SH-SY5Y (cell line): ENCODE data around the gene ZDHHC8.

Experiments
- GATA2 ChIP-seq: IDR thresholded peaks from 2 replicates; pipeline ENCODE4 v1.6.1; 2011; ENCODE audit warnings: mild to moderate bottlenecking, low read depth, low read length
- GATA3 ChIP-seq: IDR thresholded peaks from 2 replicates; pipeline ENCODE4 v1.6.1; 2011; ENCODE audit warnings: low read depth, mild to moderate bottlenecking, low read length, moderate library complexity

ZDHHC8 gene

GRCh38 chr22:20091690-20092476 lies 39.7 kb upstream of the ZDHHC8 start:
- TF ChIP-seq GATA3: no peak
- no peak for TF ChIP-seq GATA2

GRCh38 chr22:20092477-20092854 lies 39.1 kb upstream of the ZDHHC8 start:
- no peak for TF ChIP-seq GATA2
- TF ChIP-seq GATA3: no peak

DNA sequence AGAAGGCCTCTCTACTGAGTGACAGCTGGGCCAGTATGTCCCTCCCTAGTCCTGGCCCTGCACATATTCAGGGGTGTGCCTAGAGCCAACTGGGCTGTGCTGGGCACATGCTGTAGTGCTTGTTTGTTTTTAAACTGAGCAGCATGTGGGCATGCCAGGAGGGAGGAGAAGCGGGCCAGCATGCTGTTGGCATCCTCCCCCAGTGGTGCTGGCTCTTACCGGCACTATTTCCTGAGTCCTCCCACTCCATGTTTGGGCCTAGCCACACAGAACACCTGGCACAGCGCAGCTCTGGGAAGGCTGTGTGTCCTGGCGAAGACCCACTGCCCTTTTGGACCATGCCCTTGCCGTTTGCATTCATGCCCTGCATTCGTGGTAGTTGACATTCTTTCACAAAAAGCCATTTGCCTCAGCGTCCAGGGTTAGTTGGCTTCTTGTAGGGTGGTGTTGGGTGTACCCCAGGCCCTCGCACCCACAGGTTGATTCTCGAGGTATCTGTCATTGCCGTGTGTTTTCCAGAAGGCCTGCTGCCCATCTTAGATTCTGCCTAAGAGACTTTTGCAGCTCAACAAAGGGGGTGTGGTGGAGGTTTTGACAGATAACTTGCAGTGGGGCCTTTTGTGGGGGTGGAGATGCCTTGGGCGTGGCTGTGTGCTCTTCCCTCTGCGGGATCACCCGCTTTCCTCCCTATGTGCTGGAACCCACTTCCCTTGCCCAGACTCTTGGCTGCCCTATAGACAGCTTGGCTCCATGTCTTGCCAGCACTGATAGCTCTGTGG lies 38.0 kb upstream of the ZDHHC8 start:
- TF ChIP-seq GATA2: no peak
- no peak for TF ChIP-seq GATA3

- TF ChIP-seq GATA2 (no peak), GATA3 (no peak)
These were observed 37.3 kb upstream of the ZDHHC8 start for GRCh38 chr22:20094197-20094807.

DNA sequence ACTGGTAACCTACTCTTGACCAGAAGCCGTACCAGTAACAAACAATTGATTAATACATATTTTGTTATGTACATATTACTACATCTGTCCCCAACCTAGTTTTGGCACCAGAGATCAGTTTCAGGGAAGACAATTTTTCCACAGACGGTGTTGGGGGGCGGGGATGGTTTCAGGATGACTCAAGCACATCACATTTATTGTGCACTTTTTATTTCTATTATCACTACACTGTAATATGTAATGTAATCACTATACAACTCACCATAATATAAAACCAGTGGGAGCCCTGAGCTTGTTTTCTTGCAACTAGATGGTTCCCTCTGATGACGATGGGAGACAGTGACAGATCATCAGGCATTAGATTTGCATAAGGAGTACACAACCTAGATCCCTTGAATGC lies 36.1 kb upstream of the ZDHHC8 start:
- no peak for TF ChIP-seq GATA2
- TF ChIP-seq GATA3: no peak

DNA sequence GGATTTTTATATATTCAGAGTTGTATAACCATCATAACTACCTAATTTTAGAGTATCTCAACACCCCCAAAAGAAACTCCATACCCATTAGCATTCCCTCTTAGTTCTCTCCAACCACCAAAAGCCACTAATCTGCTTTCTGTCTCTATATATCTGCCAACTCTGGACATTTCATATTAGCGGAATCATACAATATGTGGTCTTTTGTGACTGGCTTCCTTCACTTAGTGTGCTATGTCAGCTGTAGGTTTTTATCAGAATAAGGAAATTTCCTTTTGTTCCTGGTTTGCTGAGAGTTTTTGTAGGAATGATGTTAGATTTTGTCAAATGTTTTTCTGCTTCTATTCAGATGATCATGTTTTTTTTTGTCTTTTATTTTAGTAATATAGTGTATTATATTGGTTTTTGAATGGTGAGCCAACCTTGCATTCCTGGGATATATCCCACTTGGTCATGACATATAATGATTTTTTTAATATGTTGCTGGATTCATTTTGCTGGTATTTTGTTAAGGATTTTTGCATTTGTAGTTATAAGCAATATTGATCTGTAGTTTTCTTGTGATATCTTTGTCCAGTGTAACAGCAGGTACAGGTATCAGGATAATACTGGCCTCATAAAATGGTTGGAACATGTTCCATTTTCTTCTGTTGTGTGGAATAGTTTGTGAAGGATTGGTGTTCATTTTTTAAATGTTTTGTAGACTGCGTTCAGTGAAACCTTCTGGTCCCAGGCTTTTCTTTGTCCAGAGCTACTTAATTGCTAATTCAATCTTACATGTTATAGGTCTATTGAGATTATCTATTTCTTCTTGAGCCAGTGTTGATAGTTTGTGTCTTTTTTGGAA lies 34.8 kb upstream of the ZDHHC8 start:
- TF ChIP-seq GATA3: no peak
- no peak for TF ChIP-seq GATA2

- TF ChIP-seq GATA2: no peak
- TF ChIP-seq GATA3: no peak
These were observed 32.4 kb upstream of the ZDHHC8 start for GRCh38 chr22:20099099-20099711.

GRCh38 chr22:20101638-20102037 lies 30.0 kb upstream of the ZDHHC8 start:
- TF ChIP-seq GATA3 (no peak), GATA2 (no peak)

DNA sequence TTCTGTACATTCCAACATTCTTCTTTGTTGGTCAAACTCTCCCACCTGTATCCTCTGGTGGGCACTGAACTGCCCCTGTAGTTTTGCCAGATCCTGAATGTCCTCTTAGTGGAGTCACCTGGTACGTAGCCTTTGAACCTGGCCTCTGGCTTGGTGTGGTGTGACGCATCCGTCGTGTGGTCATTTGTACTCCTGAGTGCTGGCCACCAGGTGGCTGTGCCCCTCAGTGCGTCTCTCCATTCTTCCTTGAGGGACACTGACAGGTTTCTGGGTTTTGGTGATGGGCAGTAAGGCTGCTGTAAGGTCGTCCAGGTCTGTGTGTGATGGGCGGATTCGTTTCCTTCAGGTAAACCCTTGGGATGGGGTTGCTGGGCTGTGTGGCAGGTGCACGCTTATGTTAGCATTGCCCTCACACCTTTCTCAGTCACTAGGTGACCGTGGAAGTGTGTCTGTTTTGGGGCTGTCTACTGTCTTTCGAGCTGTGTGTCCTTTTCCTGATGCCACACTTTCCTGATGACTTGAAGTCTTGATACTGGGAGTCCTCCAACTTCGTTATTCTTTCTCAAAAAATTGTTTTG lies 29.3 kb upstream of the ZDHHC8 start:
- TF ChIP-seq GATA2 (no peak), GATA3 (no peak)

DNA sequence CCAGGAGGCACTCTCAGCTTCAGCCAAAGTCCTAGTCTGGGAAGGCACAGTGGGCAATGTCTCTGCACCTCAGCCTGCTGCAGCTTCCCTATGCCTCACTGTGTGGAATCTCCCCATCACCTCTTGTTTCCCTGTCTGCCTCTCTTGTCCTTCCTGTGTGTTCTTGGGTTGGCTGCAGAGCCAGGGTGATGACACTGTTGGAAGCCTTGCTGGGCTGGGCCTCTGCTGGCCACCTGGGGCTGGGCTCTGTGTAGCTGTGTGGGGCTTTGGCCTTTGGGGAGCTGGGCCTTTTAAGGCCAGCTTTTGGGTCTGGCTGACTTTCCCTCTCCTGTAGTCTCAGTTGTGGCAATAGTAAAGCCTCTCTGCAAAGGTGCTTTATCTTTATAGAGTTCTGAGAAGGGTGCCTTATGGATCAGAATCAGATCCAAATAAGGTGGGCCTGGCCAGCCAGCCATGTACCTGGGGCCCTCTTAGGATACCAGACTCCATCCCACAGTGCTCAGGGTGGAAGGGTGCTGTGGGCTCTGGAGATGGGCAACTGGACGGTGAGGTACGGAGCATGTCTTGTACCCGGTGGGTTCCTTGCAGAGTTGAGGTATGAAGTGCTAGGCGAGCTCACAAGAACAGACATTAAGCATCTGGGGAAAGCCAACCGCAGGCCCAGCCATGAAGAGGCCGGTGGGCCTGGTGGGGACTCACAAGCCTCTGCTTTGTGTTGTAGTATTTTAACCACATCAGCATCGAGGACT lies 26.0 kb upstream of the ZDHHC8 start:
- TF ChIP-seq GATA2 (no peak), GATA3 (no peak)

GRCh38 chr22:20106205-20106848 lies 25.3 kb upstream of the ZDHHC8 start:
- TF ChIP-seq GATA2: no peak
- TF ChIP-seq GATA3: no peak

DNA sequence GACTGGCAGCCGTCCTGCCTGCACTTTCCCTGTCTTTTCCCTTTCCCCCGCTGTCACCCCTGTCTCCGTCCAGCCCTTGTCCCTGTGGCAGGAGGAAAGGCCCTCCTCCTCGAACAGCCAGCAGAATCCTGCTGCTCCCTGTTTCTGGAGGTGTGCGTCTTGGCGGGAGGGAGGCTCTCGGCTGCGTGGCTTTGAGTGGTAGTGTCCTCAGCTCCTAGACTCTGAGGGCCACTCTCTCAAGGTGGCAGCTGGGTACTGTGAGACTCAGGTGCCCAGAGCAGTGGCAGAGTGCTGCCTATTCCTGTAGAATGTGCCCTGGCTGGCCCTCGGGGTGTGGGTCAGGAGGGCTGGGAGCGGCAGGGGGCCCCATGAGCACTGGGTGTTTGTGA lies 24.8 kb upstream of the ZDHHC8 start:
- TF ChIP-seq GATA3 (no peak), GATA2 (no peak)

- TF ChIP-seq GATA3 (no peak), GATA2 (no peak)
These were observed 24.1 kb upstream of the ZDHHC8 start for GRCh38 chr22:20107471-20107901.
